Lung (tissue), 12 donors: ENCODE data around the gene FOXP2. TPM values are rescaled to one million over a fixed set of nuclear protein-coding genes. Genes with fewer than 3 reads are reported as not detected.

Source experiments
- ATAC-seq: fragments of 200-7000 bp; cut with Tn5 transposase; one replicate; pipeline ENCODE4 v1.9.1; 2020; ENCODE audit warnings: moderate number of reproducible peaks; ENCODE audit not compliant: insufficient read depth, low FRiP score
- DNase-seq, 3 donors: peaks; one replicate each; pipeline ENCODE4 v3.0.0-alpha.2; 2013 to 2017
- H3K27ac ChIP-seq, 2 donors: one replicate each; pipeline ENCODE4 v1.5.1; 2013; ENCODE audit warnings: mild to moderate bottlenecking in 2 of 2, moderate library complexity in 2 of 2, control low read depth in 1 of 2, inconsistent platforms in 1 of 2, low read depth in 1 of 2, low read length in 1 of 2
- H3K27me3 ChIP-seq, 3 donors: one replicate each; pipeline ENCODE4 v1.5.1; 2013; ENCODE audit warnings: low read length in 2 of 3; ENCODE audit not compliant: control insufficient read depth in 3 of 3, insufficient read depth in 3 of 3
- H3K36me3 ChIP-seq, 4 donors: one replicate each; pipeline ENCODE4 v1.5.1; 2013; ENCODE audit warnings: low read length in 4 of 4, mild to moderate bottlenecking in 1 of 4, moderate library complexity in 1 of 4; ENCODE audit not compliant: control insufficient read depth in 4 of 4, insufficient read depth in 4 of 4
- H3K4me1 ChIP-seq, 5 donors: one replicate each; pipeline ENCODE4 v1.5.1; 2013; ENCODE audit warnings: low read length in 5 of 5, mild to moderate bottlenecking in 2 of 5, moderate library complexity in 1 of 5; ENCODE audit not compliant: control insufficient read depth in 5 of 5, insufficient read depth in 5 of 5
- H3K4me3 ChIP-seq: one replicate; pipeline ENCODE4 v1.5.1; 2013; ENCODE audit warnings: mild to moderate bottlenecking, control low read depth, moderate library complexity
- H3K9ac ChIP-seq, 2 donors: one replicate each; pipeline ENCODE4 v1.5.1; 2013; ENCODE audit warnings: low read length in 2 of 2, control low read depth in 1 of 2; ENCODE audit not compliant: insufficient read depth in 1 of 2
- H3K9me3 ChIP-seq, 4 donors: one replicate each; pipeline ENCODE4 v1.5.1; 2013; ENCODE audit warnings: low read length in 3 of 4, mild to moderate bottlenecking in 1 of 4, moderate library complexity in 1 of 4; ENCODE audit not compliant: control insufficient read depth in 4 of 4, insufficient read depth in 3 of 4
- CTCF ChIP-seq: IDR thresholded peaks from 2 replicates; pipeline ENCODE4 v1.5.1; 2012; ENCODE audit warnings: mild to moderate bottlenecking; ENCODE audit errors: control extremely low read depth, extremely low read depth
- WGBS, 2 donors: extraction: QIAGEN DNeasy Blood & Tissue Kit; methylation state at CpG; one replicate each; pipeline ENCODE4 v1.1.7; 2013; 5-methylcytosine and 5-hydroxymethylcytosine counted together
- polyA plus RNA-seq, 2 donors: library from polyadenylated mRNA; stranded (reverse); fragments of 200-250 nt; gene quantifications; one replicate each; pipeline ENCODE4 v1.2.1, GENCODE V29; 2013
- total RNA-seq, 2 donors: library from RNA; depleted of rRNA in 1 of 2; stranded (reverse); fragments of >200 nt in 1 of 2; gene quantifications; one replicate each; pipeline ENCODE4 v1.2.1, GENCODE V29; 2014 to 2021
- donor health status: control.
- donor health status: control.
- donor health status: Bipolar disorder and iron deficiency.
- donor health status: healthy.
- donor health status: DM: yes; HTN: yes; CAD: no.

FOXP2 gene
- total and polyA plus RNA-seq, 4 donors = 0.93 to 49.3 (median 5.0) TPM

DNA sequence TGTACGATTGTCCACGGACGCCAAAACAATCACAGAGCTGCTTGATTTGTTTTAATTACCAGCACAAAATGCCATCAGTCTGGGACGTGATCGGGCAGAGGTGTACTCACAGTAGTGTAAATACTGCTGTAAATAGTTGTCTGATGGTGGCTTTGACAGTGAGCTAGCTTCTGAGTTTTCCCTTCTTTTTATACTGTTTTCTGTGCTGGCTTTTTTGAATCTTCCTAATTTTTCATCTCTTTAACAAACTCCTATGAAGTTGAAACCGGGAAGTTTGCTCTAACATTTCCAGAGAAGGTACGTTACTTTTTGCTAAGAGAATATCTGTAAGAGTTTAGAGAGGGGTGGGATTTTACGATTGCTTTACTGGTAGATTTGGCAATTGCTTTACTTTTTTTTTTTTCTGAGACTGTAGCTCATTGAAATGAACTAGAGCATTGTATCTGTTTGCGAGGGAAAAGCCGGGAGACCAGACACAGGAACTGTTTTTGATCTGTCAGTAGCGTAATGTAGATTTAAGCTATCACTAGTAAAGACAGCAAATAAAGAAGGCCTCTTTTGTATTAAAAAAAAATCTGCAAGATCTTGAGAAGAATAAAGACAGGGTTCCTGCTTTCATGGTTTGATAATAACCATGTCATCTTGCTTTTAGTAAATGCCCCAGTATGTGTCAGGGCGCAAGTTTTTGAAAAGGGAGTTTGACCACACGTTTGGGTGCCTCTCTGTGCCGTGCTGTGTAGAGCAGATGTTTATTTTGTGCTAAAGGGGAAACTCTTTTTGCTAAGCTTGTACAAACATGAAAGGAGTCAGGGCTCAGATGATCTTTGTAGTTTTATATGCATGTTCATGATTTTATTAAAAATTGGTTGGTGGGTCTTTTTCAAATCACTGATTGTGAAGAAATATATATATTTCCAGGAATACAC, 712 bp downstream of the FOXP2 start:
- Histone ChIP-seq H3K4me1 (peaks cover 2 to 38% (median 11%) of the 10 kb centered on the region in 5 donors), H3K9ac (peak overlapping the region in 1 of 2 donors; percentile 28), H3K27ac (peak overlapping the region in 1 of 2 donors; percentile 24), H3K4me3 (no peak overlapping the region), H3K27me3 (no peaks in the 10 kb centered on the region), H3K9me3 (no peaks in the 10 kb centered on the region), H3K36me3 (no peaks in the 10 kb centered on the region)
- WGBS, 2 donors = 33 to 43% methylated on average over 14 of the region's 14 CpGs
- TF ChIP-seq CTCF = no peak
- DNase-seq (peak in 1 of 3 donors; percentile 62), ATAC-seq (peak; percentile 36)

DNA sequence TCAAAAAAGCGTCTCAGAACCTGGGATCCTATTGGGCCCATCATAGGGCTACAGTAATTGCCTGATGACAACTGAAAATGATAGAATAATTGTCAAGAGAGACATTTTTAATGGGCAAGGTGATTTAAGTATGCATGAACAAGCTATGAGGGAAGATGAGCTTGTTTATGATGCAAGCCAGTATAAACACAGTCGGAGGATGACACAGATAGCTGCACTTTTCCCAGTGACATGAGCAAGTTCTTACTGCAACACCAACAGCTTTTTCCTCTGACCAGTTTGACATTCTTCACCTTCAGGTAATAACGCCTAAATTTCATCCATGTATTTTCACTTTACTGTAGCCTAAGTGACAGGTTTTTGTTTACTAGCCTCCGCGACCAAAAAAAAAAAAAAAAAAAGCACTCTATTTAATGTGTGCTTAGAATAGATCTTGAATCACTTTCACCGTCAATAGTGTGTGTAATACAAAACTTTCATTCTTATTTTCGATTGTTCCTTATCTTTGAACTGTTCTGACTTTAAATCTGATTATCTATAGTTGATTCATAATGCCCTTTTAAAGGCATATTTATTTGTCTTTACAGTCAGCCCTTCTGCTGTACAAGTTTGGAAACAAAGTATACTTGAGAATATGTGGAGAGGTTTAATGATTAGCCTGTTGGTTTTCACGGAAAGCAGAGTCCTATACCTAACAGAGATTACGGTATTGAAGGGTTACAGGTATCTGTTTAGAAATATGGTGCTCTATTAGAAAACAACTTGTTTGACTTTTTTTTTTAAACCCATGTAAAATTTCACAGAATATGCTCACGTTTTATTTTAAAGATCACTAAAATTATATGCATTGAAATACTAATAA, 1.7 kb downstream of the FOXP2 start:
- H3K4me1 ChIP-seq = peaks cover 2 to 38% (median 11%) of the 10 kb centered on the region in 5 donors
- no peaks in the 10 kb centered on the region for H3K36me3 ChIP-seq
- no peaks in the 10 kb centered on the region for H3K27me3 ChIP-seq
- H3K27ac ChIP-seq = no peak overlapping the region
- H3K9ac ChIP-seq = no peak overlapping the region
- H3K4me3 ChIP-seq = no peak overlapping the region
- ATAC-seq (no peak), DNase-seq (peak in 2 of 3 donors; percentile 41 to 48)
- H3K9me3 ChIP-seq = no peaks in the 10 kb centered on the region
- 61 to 79% methylated on average over 10 of the region's 10 CpGs for WGBS, 2 donors
- TF ChIP-seq CTCF = no peak

- Histone ChIP-seq H3K4me3 (no peak overlapping the region), H3K36me3 (no peaks in the 10 kb centered on the region), H3K4me1 (peaks cover 2 to 38% (median 11%) of the 10 kb centered on the region in 5 donors), H3K9ac (no peak overlapping the region), H3K9me3 (no peaks in the 10 kb centered on the region), H3K27me3 (no peaks in the 10 kb centered on the region), H3K27ac (no peak overlapping the region)
- TF ChIP-seq CTCF = no peak
- WGBS, 2 donors = 85 to 88% methylated on average over 1 of the region's 1 CpG
- ATAC-seq (no peak), DNase-seq (peak in 1 of 3 donors; percentile 17)
Measured at GRCh38 chr7:114417290-114417689, 2.7 kb downstream of the FOXP2 start.
